A549 treated with CpdA at 1 μM for 4 hours (cell line): ENCODE measurements around the gene MYADML2. TPM values are rescaled to one million over a fixed set of nuclear protein-coding genes. Genes with fewer than 3 reads are reported as not detected.

ENCODE experiments used
- total RNA-seq: library from RNA; stranded (reverse); fragments of 200-300 nt; extraction: Qiagen RNA extraction; gene quantifications from 5 replicates; pipeline ENCODE4 v1.2.3, GENCODE V29; 2022; ENCODE audit warnings: low read depth

Gene MYADML2
- not detected in 5 replicates for total RNA-seq

DNA sequence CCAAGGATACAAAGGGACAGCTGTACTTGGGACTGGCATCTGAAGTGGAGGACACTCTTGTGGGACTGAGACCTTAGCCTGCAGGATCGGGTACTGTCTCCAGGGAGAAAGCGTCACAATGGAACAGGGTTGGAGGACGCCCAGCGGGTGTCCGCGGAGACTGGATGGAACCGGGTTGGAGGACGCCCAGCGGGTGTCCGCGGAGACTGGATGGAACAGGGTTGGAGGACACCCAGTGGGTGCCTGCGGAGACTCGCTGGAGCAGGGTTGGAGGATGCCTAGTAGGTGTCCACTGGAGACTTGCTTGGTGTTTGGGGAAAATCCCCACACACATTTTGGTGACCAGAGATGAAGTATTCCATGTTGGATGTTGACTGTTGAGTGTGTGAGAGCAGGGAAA lies at the start of gene MYADML2:
MYADML2 (minus strand) TSS at position 45 of the 400 bp plus-strand sequence. CDS start 5,492 bp downstream, outside the sequence.

GRCh38 chr17:81977211-81977808 lies 30.3 kb upstream of the MYADML2 start, which contains the start of gene ASPSCR1:
ASPSCR1 (plus strand) TSS chr17:81977629; CDS start chr17:81977647, 18 bp downstream.

DNA sequence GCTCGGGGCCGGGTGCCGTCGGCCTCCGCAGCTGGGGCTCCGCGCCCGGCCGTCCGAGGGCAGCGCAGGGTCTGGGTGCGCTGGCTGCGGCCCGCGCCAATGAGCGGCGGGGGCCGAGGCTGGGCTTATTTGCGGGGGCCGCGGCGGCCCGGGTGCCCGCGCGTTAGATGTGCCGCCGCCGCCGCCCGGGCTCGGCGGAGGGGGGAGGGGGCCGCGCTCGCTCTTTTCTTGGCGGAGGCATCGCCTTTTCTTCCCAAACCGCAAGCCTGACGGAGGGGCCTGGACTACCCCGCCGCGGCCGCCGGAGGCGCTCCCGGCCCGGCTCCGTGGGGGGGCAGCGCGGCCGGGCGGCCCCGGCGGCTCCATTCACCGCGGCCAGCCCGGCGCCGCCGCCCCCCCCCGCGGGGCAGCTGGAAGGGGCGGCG lies 14.1 kb upstream of the MYADML2 start, which contains the start of gene NOTUM:
NOTUM (minus strand) TSS at position 101 of the 425 bp plus-strand sequence. CDS start 278 bp downstream, outside the sequence.

DNA sequence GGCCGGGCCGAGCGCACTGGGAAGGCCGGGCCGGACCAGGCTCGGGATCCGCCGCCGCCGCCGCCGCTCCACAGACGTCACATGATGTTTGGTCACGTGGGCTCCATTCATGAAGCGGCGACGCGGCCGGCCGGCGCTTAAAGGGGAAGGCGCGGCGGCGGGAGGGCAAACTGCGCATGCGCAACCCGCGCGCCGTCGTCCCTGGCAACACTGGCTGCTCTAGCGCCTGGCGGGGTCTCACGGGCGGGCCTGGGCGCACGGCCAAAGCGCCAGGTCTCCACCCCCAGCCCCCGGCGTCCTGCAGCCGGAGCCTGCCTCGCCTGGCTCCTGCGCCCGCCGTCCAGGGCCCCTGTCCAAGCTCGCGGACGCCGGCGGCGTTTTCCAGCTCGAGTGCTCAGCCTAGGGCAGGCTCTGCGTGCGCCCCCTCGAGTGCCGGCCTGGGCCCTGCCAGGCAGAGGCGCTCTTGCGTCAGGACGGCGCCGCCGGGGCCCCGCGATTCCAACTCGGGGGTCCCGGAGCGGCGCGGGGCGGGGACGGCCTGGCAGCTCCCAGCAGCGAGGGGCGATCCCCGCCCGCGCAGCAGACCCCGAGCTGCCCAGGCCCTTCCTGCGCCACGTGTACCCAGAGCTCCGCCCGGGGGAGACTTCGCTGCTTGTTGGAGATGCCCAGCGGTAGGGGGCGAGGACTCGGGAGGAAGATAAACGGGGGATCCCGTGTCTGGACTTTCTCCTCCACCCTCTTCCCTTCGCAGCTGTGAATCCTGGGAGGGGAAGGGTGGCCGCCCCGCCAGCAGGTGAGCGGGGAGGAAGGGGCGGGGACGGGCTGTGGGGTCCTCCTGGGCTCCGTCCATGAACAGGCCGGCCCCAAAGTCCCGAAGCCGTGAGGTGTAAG lies 19.1 kb downstream of the MYADML2 start, which contains the start of gene MAFG:
MAFG (minus strand) TSS at position 83 of the 891 bp plus-strand sequence. CDS start 4,550 bp downstream, outside the sequence.

DNA sequence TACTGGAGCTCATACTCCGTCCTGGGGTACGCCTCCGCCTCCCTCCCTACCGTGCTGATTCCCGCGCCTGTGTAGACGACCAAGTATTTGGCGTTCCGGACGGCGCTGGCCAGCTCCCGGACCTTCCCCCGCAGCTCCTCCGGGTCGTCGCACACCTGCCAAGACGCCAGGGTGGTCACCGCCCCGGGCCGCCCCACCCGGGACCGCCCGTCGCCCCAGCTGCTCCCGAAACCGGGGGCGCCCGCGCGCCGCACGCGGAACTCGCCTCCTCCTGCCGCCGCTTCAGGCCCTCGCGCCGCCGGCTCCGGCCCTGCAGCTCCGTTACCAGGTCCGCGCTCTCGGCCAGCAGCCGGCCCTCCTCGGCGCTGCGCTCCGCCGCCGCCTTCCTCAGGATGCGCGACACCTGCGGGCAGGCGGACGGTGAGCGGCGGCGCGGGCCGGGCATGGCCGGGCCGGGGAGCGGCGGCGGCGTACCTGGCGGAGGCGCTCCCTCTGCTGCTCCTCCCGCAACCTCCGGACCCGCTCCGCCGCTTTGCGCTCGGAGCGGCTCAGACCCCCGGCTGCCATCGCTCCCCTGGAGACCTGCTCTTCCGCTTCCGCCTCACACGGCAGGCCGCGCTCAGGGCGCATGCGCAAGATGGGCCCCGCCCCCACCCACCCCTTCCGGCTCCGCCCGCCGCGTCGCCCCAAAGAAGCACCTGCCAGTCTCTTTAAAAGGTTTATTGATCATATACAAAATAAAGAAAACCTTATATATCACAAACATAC lies 29.3 kb downstream of the MYADML2 start, which contains the start of gene SIRT7:
SIRT7 (minus strand) TSS at position 612 of the 768 bp plus-strand sequence; CDS start at position 567, 45 bp downstream.

DNA sequence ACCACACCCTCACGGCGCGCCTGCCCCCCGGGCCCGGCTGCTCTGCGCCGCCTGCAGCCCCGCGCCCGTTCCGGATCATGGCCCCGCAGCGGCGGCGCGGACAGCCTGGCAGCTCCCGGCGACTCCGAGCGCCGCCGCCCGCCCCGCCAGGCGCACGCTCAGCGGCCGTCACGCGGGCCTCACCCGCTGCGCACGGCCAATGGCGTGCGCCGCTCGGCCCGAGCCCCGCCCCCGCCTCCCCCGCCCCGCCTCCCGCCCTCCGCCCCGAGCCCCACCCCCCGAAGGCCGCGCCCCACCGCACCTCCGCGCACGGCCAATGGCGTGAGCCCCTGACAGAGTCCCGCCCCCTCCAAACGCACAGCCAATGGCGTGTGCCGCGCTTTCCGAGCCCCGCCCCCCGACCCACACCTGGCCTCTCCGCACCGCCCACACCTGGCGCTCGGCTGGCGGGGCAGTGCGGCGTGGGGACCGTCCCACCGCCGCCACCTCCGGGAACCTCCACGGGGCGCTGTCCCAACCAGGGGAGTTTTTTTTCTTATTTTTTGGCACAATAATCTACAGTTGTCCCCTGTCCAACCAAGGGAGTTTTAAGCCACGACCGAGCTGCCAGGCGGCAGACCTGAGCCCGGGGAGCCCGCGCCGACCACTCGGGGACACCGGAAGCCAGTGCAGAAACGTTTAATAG lies 35.6 kb downstream of the MYADML2 start, which contains the start of gene PCYT2:
PCYT2 (minus strand) TSS at position 123 of the 685 bp plus-strand sequence; CDS start at position 79, 44 bp downstream.

GRCh38 chr17:81902023-81902652 lies 44.9 kb downstream of the MYADML2 start, which contains the start of gene NPB:
NPB (plus strand) TSS chr17:81902238; CDS start chr17:81902278, 40 bp downstream.

Other genes with a start within 250 kb of the MYADML2 start
- 216 to 324 TPM (median 299 TPM) in 5 replicates for gene MRPL12, start 243.9 kb downstream of the MYADML2 start, total RNA-seq
- 29.1 to 45.9 TPM (median 40.7 TPM) in 5 replicates for gene SLC25A10, start 234.9 kb downstream of the MYADML2 start, total RNA-seq
- gene GCGR, start 143.1 kb downstream of the MYADML2 start, total RNA-seq: 0.22 to 0.65 TPM (median 0.28 TPM) in 5 replicates
- gene MCRIP1, start 113.9 kb downstream of the MYADML2 start, total RNA-seq: 78.9 to 105 TPM (median 92.0 TPM) in 5 replicates
- gene PPP1R27, start 112.2 kb downstream of the MYADML2 start, total RNA-seq: 0.18 to 0.40 TPM in 2 of 5 replicates, not detected in the others
- 726 to 785 TPM (median 751 TPM) in 5 replicates for gene P4HB, start 86.7 kb downstream of the MYADML2 start, total RNA-seq
- 578 to 637 TPM (median 592 TPM) in 5 replicates for gene ARHGDIA, start 75.9 kb downstream of the MYADML2 start, total RNA-seq
- gene ALYREF, start 55.6 kb downstream of the MYADML2 start, total RNA-seq: 166 to 254 TPM (median 246 TPM) in 5 replicates
- gene ANAPC11, start 55.5 kb downstream of the MYADML2 start, total RNA-seq: 192 to 295 TPM (median 277 TPM) in 5 replicates
- gene NPB, start 45.0 kb downstream of the MYADML2 start, total RNA-seq: 0.16 to 1.0 TPM (median 0.59 TPM) in 5 replicates
- 13.1 to 16.7 TPM (median 15.8 TPM) in 5 replicates for gene PCYT2, start 35.8 kb downstream of the MYADML2 start, total RNA-seq
- gene SIRT7, start 29.1 kb downstream of the MYADML2 start, total RNA-seq: 29.4 to 47.5 TPM (median 40.8 TPM) in 5 replicates
- 36.7 to 45.6 TPM (median 42.2 TPM) in 5 replicates for gene MAFG, start 19.5 kb downstream of the MYADML2 start, total RNA-seq
- gene PYCR1, start 9.9 kb downstream of the MYADML2 start, total RNA-seq: 61.0 to 98.3 TPM (median 90.0 TPM) in 5 replicates
- gene NOTUM, start 14.0 kb upstream of the MYADML2 start, total RNA-seq: 0.23 to 0.60 TPM (median 0.38 TPM) in 5 replicates
- 20.0 to 33.0 TPM (median 28.1 TPM) in 5 replicates for gene ASPSCR1, start 30.4 kb upstream of the MYADML2 start, total RNA-seq
- 147 to 209 TPM (median 190 TPM) in 5 replicates for gene CENPX, start 75.6 kb upstream of the MYADML2 start, total RNA-seq
- 11.4 to 18.8 TPM (median 14.2 TPM) in 5 replicates for gene LRRC45, start 76.1 kb upstream of the MYADML2 start, total RNA-seq
- 21.3 to 39.5 TPM (median 32.6 TPM) in 5 replicates for gene RAC3, start 84.4 kb upstream of the MYADML2 start, total RNA-seq
- 63.3 to 105 TPM (median 96.2 TPM) in 5 replicates for gene DCXR, start 90.5 kb upstream of the MYADML2 start, total RNA-seq
- gene RFNG, start 104.6 kb upstream of the MYADML2 start, total RNA-seq: 14.4 to 26.4 TPM (median 23.6 TPM) in 5 replicates
- 101 to 142 TPM (median 137 TPM) in 5 replicates for gene GPS1, start 104.7 kb upstream of the MYADML2 start, total RNA-seq
- 75.9 to 140 TPM (median 133 TPM) in 5 replicates for gene DUS1L, start 118.6 kb upstream of the MYADML2 start, total RNA-seq
- gene FASN, start 151.0 kb upstream of the MYADML2 start, total RNA-seq: 103 to 146 TPM (median 139 TPM) in 5 replicates